Naive B cell (primary cell): ENCODE results near the gene MTHFSD. TPM values are rescaled to one million over a fixed set of nuclear protein-coding genes. Genes with fewer than 3 reads are reported as not detected.

Source experiments
- ATAC-seq, 2 donors: fragments of 150-1000 bp; cut with Tn5 transposase; 2 replicates each; pipeline ENCODE4 v1.10.0; 2021; ENCODE audit warnings: low read depth in 2 of 2, mild to moderate bottlenecking in 2 of 2, moderate library complexity in 2 of 2
- DNase-seq: peaks from one replicate; pipeline ENCODE4 v3.0.0; 2022
- H3K27ac Mint-ChIP-seq, 6 donors: one replicate each; pipeline ENCODE4 v1.8.0; 2020 to 2022; ENCODE audit warnings: mild to moderate bottlenecking in 6 of 6, mixed read lengths in 6 of 6, moderate library complexity in 5 of 6, inconsistent platforms in 2 of 6
- H3K27me3 Mint-ChIP-seq, 3 donors: one replicate each; pipeline ENCODE4 v1.8.0; 2021 to 2022; ENCODE audit warnings: mixed read lengths in 3 of 3, mild to moderate bottlenecking in 1 of 3
- H3K36me3 Mint-ChIP-seq, 2 donors: one replicate each; pipeline ENCODE4 v1.8.0; 2020 to 2022; ENCODE audit warnings: mixed read lengths in 2 of 2, inconsistent platforms in 1 of 2, mild to moderate bottlenecking in 1 of 2
- H3K4me1 Mint-ChIP-seq, 3 donors: one replicate each; pipeline ENCODE4 v1.8.0; 2020 to 2022; ENCODE audit warnings: mixed read lengths in 3 of 3, inconsistent platforms in 1 of 3, mild to moderate bottlenecking in 1 of 3, moderate library complexity in 1 of 3
- H3K4me3 Mint-ChIP-seq, 8 donors: one replicate each; pipeline ENCODE4 v1.8.0; 2020 to 2022; ENCODE audit warnings: mild to moderate bottlenecking in 8 of 8, mixed read lengths in 8 of 8, moderate library complexity in 8 of 8, inconsistent platforms in 2 of 8
- H3K9me3 Mint-ChIP-seq, 7 donors: one replicate each; pipeline ENCODE4 v1.8.0; 2020 to 2022; ENCODE audit warnings: mixed read lengths in 7 of 7, mild to moderate bottlenecking in 5 of 7, inconsistent platforms in 2 of 7, moderate library complexity in 1 of 7
- polyA plus RNA-seq, 6 donors: library from polyadenylated mRNA; unstranded; fragments of 300-500 nt; fragmentation: Illumina TruSeq; gene quantifications; one replicate each; pipeline ENCODE4 v1.2.3, GENCODE V29; 2021; ENCODE audit warnings: low read depth in 6 of 6

MTHFSD gene
- polyA plus RNA-seq, 6 donors from 2014 or later: 5.6 to 18.6 (median 16.6) TPM

- no peak overlapping the region for H3K27ac Mint-ChIP-seq
- no peaks in the 10 kb centered on the region for H3K9me3 Mint-ChIP-seq
- peaks cover 0 to 11% of the 10 kb centered on the region in 2 donors for H3K36me3 Mint-ChIP-seq
- ATAC-seq (no peak), DNase-seq (no peak)
- H3K4me3 Mint-ChIP-seq: no peak overlapping the region
- H3K4me1 Mint-ChIP-seq: no peaks in the 10 kb centered on the region
- H3K27me3 Mint-ChIP-seq: no peaks in the 10 kb centered on the region
Measured at GRCh38 chr16:86532526-86532815, 22.6 kb downstream of the MTHFSD start.

- H3K27me3 Mint-ChIP-seq: no peaks in the 10 kb centered on the region
- peaks cover 0 to 13% of the 10 kb centered on the region in 2 donors for H3K36me3 Mint-ChIP-seq
- DNase-seq: no peak
- no peak overlapping the region for H3K27ac Mint-ChIP-seq
- no peak overlapping the region for H3K4me3 Mint-ChIP-seq
- H3K9me3 Mint-ChIP-seq: no peaks in the 10 kb centered on the region
- ATAC-seq: no peak
- H3K4me1 Mint-ChIP-seq: no peaks in the 10 kb centered on the region
Measured at GRCh38 chr16:86531641-86532525, 23.2 kb downstream of the MTHFSD start.

- Mint-ChIP-seq H3K36me3 (peaks cover 0 to 13% of the 10 kb centered on the region in 2 donors), H3K27me3 (no peaks in the 10 kb centered on the region), H3K4me3 (no peak overlapping the region), H3K4me1 (no peaks in the 10 kb centered on the region), H3K27ac (no peak overlapping the region), H3K9me3 (no peaks in the 10 kb centered on the region)
- DNase-seq: no peak
- no peak for ATAC-seq
Measured at GRCh38 chr16:86531191-86531545, 23.9 kb downstream of the MTHFSD start.

GRCh38 chr16:86530251-86531190 lies 24.5 kb downstream of the MTHFSD start:
- peaks cover 0 to 13% of the 10 kb centered on the region in 2 donors for H3K36me3 Mint-ChIP-seq
- no peak overlapping the region for H3K27ac Mint-ChIP-seq
- H3K9me3 Mint-ChIP-seq: no peaks in the 10 kb centered on the region
- DNase-seq: no peak
- H3K4me1 Mint-ChIP-seq: no peaks in the 10 kb centered on the region
- H3K4me3 Mint-ChIP-seq: no peak overlapping the region
- H3K27me3 Mint-ChIP-seq: no peaks in the 10 kb centered on the region
- no peak for ATAC-seq

GRCh38 chr16:86529160-86529559 lies 25.9 kb downstream of the MTHFSD start:
- ATAC-seq: no peak
- no peak overlapping the region for H3K4me3 Mint-ChIP-seq
- no peaks in the 10 kb centered on the region for H3K4me1 Mint-ChIP-seq
- peaks cover 0 to 2% (median 0%) of the 10 kb centered on the region in 3 donors for H3K27me3 Mint-ChIP-seq
- H3K27ac Mint-ChIP-seq: no peak overlapping the region
- peaks cover 0 to 13% of the 10 kb centered on the region in 2 donors for H3K36me3 Mint-ChIP-seq
- DNase-seq: no peak
- H3K9me3 Mint-ChIP-seq: no peaks in the 10 kb centered on the region

- Mint-ChIP-seq H3K9me3 (no peaks in the 10 kb centered on the region), H3K4me3 (no peak overlapping the region), H3K4me1 (no peaks in the 10 kb centered on the region), H3K27ac (no peak overlapping the region), H3K36me3 (peaks cover 0 to 13% of the 10 kb centered on the region in 2 donors), H3K27me3 (peaks cover 0 to 6% (median 0%) of the 10 kb centered on the region in 3 donors)
- ATAC-seq: no peak
- no peak for DNase-seq
Measured at GRCh38 chr16:86528061-86528929, 26.7 kb downstream of the MTHFSD start.

- peaks cover 6 to 15% (median 7%) of the 10 kb centered on the region in 3 donors for H3K27me3 Mint-ChIP-seq
- no peaks in the 10 kb centered on the region for H3K4me1 Mint-ChIP-seq
- ATAC-seq (no peak), DNase-seq (no peak)
- peaks cover 0 to 13% of the 10 kb centered on the region in 2 donors for H3K36me3 Mint-ChIP-seq
- H3K9me3 Mint-ChIP-seq: no peaks in the 10 kb centered on the region
- no peak overlapping the region for H3K27ac Mint-ChIP-seq
- no peak overlapping the region for H3K4me3 Mint-ChIP-seq
Measured at GRCh38 chr16:86527366-86527765, 27.7 kb downstream of the MTHFSD start.

GRCh38 chr16:86525696-86526095 lies 29.3 kb downstream of the MTHFSD start:
- peak overlapping the region in 1 of 6 donors; percentile 64 for H3K27ac Mint-ChIP-seq
- H3K4me3 Mint-ChIP-seq: no peak overlapping the region
- peaks cover 0 to 13% of the 10 kb centered on the region in 2 donors for H3K36me3 Mint-ChIP-seq
- no peaks in the 10 kb centered on the region for H3K9me3 Mint-ChIP-seq
- ATAC-seq: no peak
- no peaks in the 10 kb centered on the region for H3K4me1 Mint-ChIP-seq
- peaks cover 18 to 29% (median 20%) of the 10 kb centered on the region in 3 donors for H3K27me3 Mint-ChIP-seq
- DNase-seq: no peak

GRCh38 chr16:86524029-86524428 lies 31.0 kb downstream of the MTHFSD start:
- H3K4me3 Mint-ChIP-seq: no peak overlapping the region
- H3K27me3 Mint-ChIP-seq: peaks cover 27 to 41% (median 28%) of the 10 kb centered on the region in 3 donors

GRCh38 chr16:86523166-86523740 lies 31.8 kb downstream of the MTHFSD start:
- no peak overlapping the region for H3K4me3 Mint-ChIP-seq
- ATAC-seq: no peak
- H3K9me3 Mint-ChIP-seq: no peaks in the 10 kb centered on the region

More at GRCh38 chr16:86524029-86524428, 31.0 kb downstream of the MTHFSD start:
- DNase-seq (no peak), ATAC-seq (no peak)
- no peaks in the 10 kb centered on the region for H3K9me3 Mint-ChIP-seq
- H3K36me3 Mint-ChIP-seq: peaks cover 0 to 7% of the 10 kb centered on the region in 2 donors
- H3K27ac Mint-ChIP-seq: no peak overlapping the region
- H3K4me1 Mint-ChIP-seq: peaks cover 7 to 11% (median 10%) of the 10 kb centered on the region in 3 donors

GRCh38 chr16:86522634-86523033 lies 32.4 kb downstream of the MTHFSD start:
- Mint-ChIP-seq H3K4me3 (no peak overlapping the region), H3K36me3 (peaks cover 0 to 4% of the 10 kb centered on the region in 2 donors), H3K27me3 (peaks cover 37 to 55% (median 42%) of the 10 kb centered on the region in 3 donors), H3K4me1 (peaks cover 7 to 11% (median 11%) of the 10 kb centered on the region in 3 donors), H3K27ac (no peak overlapping the region), H3K9me3 (no peaks in the 10 kb centered on the region)
- no peak for DNase-seq
- no peak for ATAC-seq

More at GRCh38 chr16:86523166-86523740, 31.8 kb downstream of the MTHFSD start:
- H3K27ac Mint-ChIP-seq: no peak overlapping the region
- no peak for DNase-seq
- peaks cover 7 to 11% (median 11%) of the 10 kb centered on the region in 3 donors for H3K4me1 Mint-ChIP-seq
- H3K36me3 Mint-ChIP-seq: peaks cover 0 to 7% of the 10 kb centered on the region in 2 donors
- peaks cover 35 to 49% (median 35%) of the 10 kb centered on the region in 3 donors for H3K27me3 Mint-ChIP-seq

GRCh38 chr16:86521236-86522197 lies 33.5 kb downstream of the MTHFSD start:
- DNase-seq: no peak
- Mint-ChIP-seq H3K9me3 (no peaks in the 10 kb centered on the region), H3K4me3 (no peak overlapping the region), H3K27ac (peak overlapping the region in 1 of 6 donors; percentile 51), H3K36me3 (no peaks in the 10 kb centered on the region), H3K27me3 (peaks cover 47 to 66% (median 53%) of the 10 kb centered on the region in 3 donors), H3K4me1 (peaks cover 7 to 16% (median 11%) of the 10 kb centered on the region in 3 donors)
- no peak for ATAC-seq
